VCaP (cell line): ENCODE measurements around the gene FOXA2.

Source experiments
- H3K27ac ChIP-seq: fragments of 450-650 bp; 2 replicates; pipeline ENCODE4 v1.5.1; 2017
- CTCF ChIP-seq: fragments of 450-650 bp; conservative IDR thresholded peaks from 2 replicates; pipeline ENCODE4 v1.5.1; 2017; ENCODE audit warnings: mild to moderate bottlenecking, moderate library complexity

The FOXA2 gene

GRCh38 chr20:22574545-22575086 lies 9.8 kb downstream of the FOXA2 start:
- H3K27ac ChIP-seq: no peak overlapping the region

GRCh38 chr20:22572491-22572890 lies 11.9 kb downstream of the FOXA2 start:
- H3K27ac ChIP-seq: no peak overlapping the region
- TF ChIP-seq CTCF: no peak

More at GRCh38 chr20:22574545-22575086, 9.8 kb downstream of the FOXA2 start:
- TF ChIP-seq CTCF: no peak

GRCh38 chr20:22572023-22572422 lies 12.3 kb downstream of the FOXA2 start:
- TF ChIP-seq CTCF: no peak
- no peak overlapping the region for H3K27ac ChIP-seq

DNA sequence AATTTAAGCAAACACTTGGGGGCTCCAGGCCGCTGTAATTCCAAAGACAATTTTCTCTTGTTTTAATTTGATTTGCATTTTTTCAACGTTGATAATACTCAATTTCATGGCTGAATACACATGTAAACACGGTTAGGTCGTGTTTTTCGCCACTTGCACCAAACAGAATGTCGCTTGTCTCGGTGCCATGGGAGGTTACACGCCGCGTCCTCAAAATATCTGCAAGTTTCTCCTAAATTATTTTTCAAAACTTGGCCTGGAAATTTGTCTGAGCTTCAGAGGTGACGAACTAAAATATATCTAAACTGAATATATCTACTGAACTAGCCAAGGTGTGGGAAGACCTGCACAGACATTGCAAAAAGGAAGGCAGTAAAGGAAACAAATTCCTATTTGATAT lies 15.0 kb downstream of the FOXA2 start:
- no peak for TF ChIP-seq CTCF

GRCh38 chr20:22568872-22569344 lies 15.5 kb downstream of the FOXA2 start:
- TF ChIP-seq CTCF: no peak
- no peak overlapping the region for H3K27ac ChIP-seq

More for the DNA sequence above, 15.0 kb downstream of the FOXA2 start:
- H3K27ac ChIP-seq: no peak overlapping the region

- TF ChIP-seq CTCF: no peak
- no peak overlapping the region for H3K27ac ChIP-seq
Measured at GRCh38 chr20:22567944-22568871, 16.2 kb downstream of the FOXA2 start.

GRCh38 chr20:22566876-22567658 lies 17.3 kb downstream of the FOXA2 start:
- TF ChIP-seq CTCF: no peak
- no peak overlapping the region for H3K27ac ChIP-seq
